ENCODE data around the gene NXPE1. TPM values are rescaled to one million over a fixed set of nuclear protein-coding genes. Genes with fewer than 3 reads are reported as not detected.
A peak's percentile ranks its signal among the peaks of the same experiment; 100 is the strongest.

NXPE1 gene
- total RNA-seq, 1 experiment from 2014 or later = not detected

- H3K79me2 ChIP-seq (ENCODE audit: insufficient read depth, low read length) = no peaks in the 10 kb centered on the region
- no peak overlapping the region for H4K8ac ChIP-seq (replicated peaks; ENCODE audit: insufficient read length, low read depth, low read length)
- H3T11ph ChIP-seq (ENCODE audit: low read length) = no peak overlapping the region
- H3K4me1 ChIP-seq (ENCODE audit: insufficient read depth, low read length) = no peaks in the 10 kb centered on the region
- H3K4me3 Mint-ChIP-seq = no peak overlapping the region; a peak in 1 of 5 replicates
- H4K91ac ChIP-seq (ENCODE audit: insufficient read length, low read depth, low read length) = no peak overlapping the region
- H3K4me2 ChIP-seq (ENCODE audit: insufficient read depth, insufficient read length, low read length) = no peak overlapping the region
- peaks cover 45 to 49% of the 10 kb centered on the region in 2 experiments for H3K9me3 Mint-ChIP-seq
- H2AFZ ChIP-seq (ENCODE audit: low read length) = no peak overlapping the region
- H3K27ac ChIP-seq (ENCODE audit: insufficient read length, low read depth, low read length) = no peak overlapping the region
- H3K79me1 ChIP-seq (ENCODE audit: insufficient read depth, low read depth, low read length, poor library complexity, severe bottlenecking) = no peaks in the 10 kb centered on the region
- H3K36me3 Mint-ChIP-seq (ENCODE audit: insufficient read depth in 1 of 3, low read depth in 3 of 3) = peaks cover 22 to 44% (median 26%) of the 10 kb centered on the region in 3 experiments
- no peak overlapping the region for H3K56ac ChIP-seq (ENCODE audit: insufficient read length, low read depth, low read length)
- no peak overlapping the region for H3K23ac ChIP-seq (ENCODE audit: insufficient read length, low read depth, low read length)
- peaks cover 21% of the 10 kb centered on the region for H3K9me3 ChIP-seq (ENCODE audit: control insufficient read depth, low read depth, low read length)
- H2BK15ac ChIP-seq (ENCODE audit: low read depth, low read length) = no peak overlapping the region
- no peak overlapping the region for H2BK120ac ChIP-seq (ENCODE audit: low read depth, low read length, poor library complexity, severe bottlenecking)
- no peak overlapping the region for H3K18ac ChIP-seq (ENCODE audit: insufficient read length, low read depth, low read length)
- no peaks in the 10 kb centered on the region; the same call in 1 of the 2 replicates for H3K27me3 Mint-ChIP-seq (ENCODE audit: low read depth)
- H2BK5ac ChIP-seq (ENCODE audit: insufficient read length, low read length) = no peak overlapping the region
- DNase-seq = no peak
- whole genome bisulfite sequencing (ENCODE audit: extremely low coverage, insufficient read length, low lambda C conversion rate) = no CpG with 5 or more reads among the region's 5 CpGs
- no peak overlapping the region for H3K4ac ChIP-seq (ENCODE audit: low read depth, low read length)
- H2AK5ac ChIP-seq (ENCODE audit: insufficient read length, low read length) = no peak overlapping the region
- no peak overlapping the region for H3K14ac ChIP-seq (ENCODE audit: insufficient read depth, low read length)
- peak; percentile 64 for TF ChIP-seq CTCF (conservative IDR thresholded peaks at IDR 0.05)
- no peak overlapping the region for H4K5ac ChIP-seq (ENCODE audit: insufficient read length, low read depth, low read length)
- no peaks in the 10 kb centered on the region for H3K23me2 ChIP-seq (ENCODE audit: insufficient read length, low read depth, low read length, poor library complexity, severe bottlenecking)
- H2BK20ac ChIP-seq (ENCODE audit: low read depth, low read length, poor library complexity, severe bottlenecking) = no peak overlapping the region
- H3K27ac Mint-ChIP-seq = no peak overlapping the region; a peak in 1 of 7 replicates
- H3K27me3 ChIP-seq (ENCODE audit: insufficient read depth, low read length) = no peaks in the 10 kb centered on the region
- H3K4me1 Mint-ChIP-seq = peaks cover 3 to 5% of the 10 kb centered on the region in 2 experiments; a peak in 2 of 4 replicates
- H4K20me1 ChIP-seq (ENCODE audit: control insufficient read depth, insufficient read depth, insufficient read length) = no peaks in the 10 kb centered on the region
- no peak overlapping the region for H3K9ac ChIP-seq (ENCODE audit: extremely low read depth, insufficient read length, low read length)
- H2BK12ac ChIP-seq (ENCODE audit: insufficient read length, low read depth, low read length) = no peak overlapping the region
These were observed 27.1 kb upstream of the NXPE1 start for GRCh38 chr11:114586797-114587196.
